Lung (tissue), 12 donors: Measurements from ENCODE around the gene TMEM203. TPM values are rescaled to one million over a fixed set of nuclear protein-coding genes. Genes with fewer than 3 reads are reported as not detected.

ENCODE experiments used
- ATAC-seq: fragments of 200-7000 bp; cut with Tn5 transposase; one replicate; pipeline ENCODE4 v1.9.1; 2020; ENCODE audit warnings: moderate number of reproducible peaks; ENCODE audit not compliant: insufficient read depth, low FRiP score
- DNase-seq, 3 donors: peaks; one replicate each; pipeline ENCODE4 v3.0.0-alpha.2; 2013 to 2017
- H3K27ac ChIP-seq, 2 donors: one replicate each; pipeline ENCODE4 v1.5.1; 2013; ENCODE audit warnings: mild to moderate bottlenecking in 2 of 2, moderate library complexity in 2 of 2, control low read depth in 1 of 2, inconsistent platforms in 1 of 2, low read depth in 1 of 2, low read length in 1 of 2
- H3K27me3 ChIP-seq, 3 donors: one replicate each; pipeline ENCODE4 v1.5.1; 2013; ENCODE audit warnings: low read length in 2 of 3; ENCODE audit not compliant: control insufficient read depth in 3 of 3, insufficient read depth in 3 of 3
- H3K36me3 ChIP-seq, 4 donors: one replicate each; pipeline ENCODE4 v1.5.1; 2013; ENCODE audit warnings: low read length in 4 of 4, mild to moderate bottlenecking in 1 of 4, moderate library complexity in 1 of 4; ENCODE audit not compliant: control insufficient read depth in 4 of 4, insufficient read depth in 4 of 4
- H3K4me1 ChIP-seq, 5 donors: one replicate each; pipeline ENCODE4 v1.5.1; 2013; ENCODE audit warnings: low read length in 5 of 5, mild to moderate bottlenecking in 2 of 5, moderate library complexity in 1 of 5; ENCODE audit not compliant: control insufficient read depth in 5 of 5, insufficient read depth in 5 of 5
- H3K4me3 ChIP-seq: one replicate; pipeline ENCODE4 v1.5.1; 2013; ENCODE audit warnings: mild to moderate bottlenecking, control low read depth, moderate library complexity
- H3K9ac ChIP-seq, 2 donors: one replicate each; pipeline ENCODE4 v1.5.1; 2013; ENCODE audit warnings: low read length in 2 of 2, control low read depth in 1 of 2; ENCODE audit not compliant: insufficient read depth in 1 of 2
- H3K9me3 ChIP-seq, 4 donors: one replicate each; pipeline ENCODE4 v1.5.1; 2013; ENCODE audit warnings: low read length in 3 of 4, mild to moderate bottlenecking in 1 of 4, moderate library complexity in 1 of 4; ENCODE audit not compliant: control insufficient read depth in 4 of 4, insufficient read depth in 3 of 4
- WGBS, 2 donors: extraction: QIAGEN DNeasy Blood & Tissue Kit; methylation state at CpG; one replicate each; pipeline ENCODE4 v1.1.7; 2013; 5-methylcytosine and 5-hydroxymethylcytosine counted together
- polyA plus RNA-seq, 2 donors: library from polyadenylated mRNA; stranded (reverse); fragments of 200-250 nt; gene quantifications; one replicate each; pipeline ENCODE4 v1.2.1, GENCODE V29; 2013
- total RNA-seq, 2 donors: library from RNA; depleted of rRNA in 1 of 2; stranded (reverse); fragments of >200 nt in 1 of 2; gene quantifications; one replicate each; pipeline ENCODE4 v1.2.1, GENCODE V29; 2014 to 2021
- TF ChIP-seq, protein P1 (sequence below): IDR thresholded peaks from 2 replicates; pipeline ENCODE4 v1.5.1; 2012; ENCODE audit warnings: mild to moderate bottlenecking; ENCODE audit errors: control extremely low read depth, extremely low read depth
- donor health status: control.
- donor health status: control.
- donor health status: Bipolar disorder and iron deficiency.
- donor health status: healthy.
- donor health status: DM: yes; HTN: yes; CAD: no.

TMEM203 gene
- total and polyA plus RNA-seq, 4 donors, result 26.0 to 39.3 (median 33.8) TPM

DNA sequence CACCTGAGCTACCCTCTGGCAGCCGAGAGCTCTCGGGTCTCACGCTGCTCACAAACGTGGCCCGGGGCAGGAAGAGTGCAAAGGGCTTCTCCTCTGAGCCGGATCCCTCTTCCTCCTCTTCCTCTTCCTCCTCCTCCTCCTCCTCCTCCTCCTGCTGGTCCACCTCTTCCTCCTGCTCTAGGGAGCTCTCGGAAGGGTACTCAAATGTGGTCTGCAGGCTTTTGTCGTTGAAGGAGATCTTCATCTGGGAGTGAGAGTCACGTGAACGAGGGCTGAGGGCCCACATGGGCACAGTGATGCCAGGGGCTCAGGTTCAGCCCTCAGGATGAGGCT, 13.0 kb downstream of the TMEM203 start:
- H3K27me3 ChIP-seq, result no peaks in the 10 kb centered on the region
- H3K4me3 ChIP-seq, result no peak overlapping the region
- ATAC-seq (no peak), DNase-seq (no peak)
- TF ChIP-seq, protein P1, sequence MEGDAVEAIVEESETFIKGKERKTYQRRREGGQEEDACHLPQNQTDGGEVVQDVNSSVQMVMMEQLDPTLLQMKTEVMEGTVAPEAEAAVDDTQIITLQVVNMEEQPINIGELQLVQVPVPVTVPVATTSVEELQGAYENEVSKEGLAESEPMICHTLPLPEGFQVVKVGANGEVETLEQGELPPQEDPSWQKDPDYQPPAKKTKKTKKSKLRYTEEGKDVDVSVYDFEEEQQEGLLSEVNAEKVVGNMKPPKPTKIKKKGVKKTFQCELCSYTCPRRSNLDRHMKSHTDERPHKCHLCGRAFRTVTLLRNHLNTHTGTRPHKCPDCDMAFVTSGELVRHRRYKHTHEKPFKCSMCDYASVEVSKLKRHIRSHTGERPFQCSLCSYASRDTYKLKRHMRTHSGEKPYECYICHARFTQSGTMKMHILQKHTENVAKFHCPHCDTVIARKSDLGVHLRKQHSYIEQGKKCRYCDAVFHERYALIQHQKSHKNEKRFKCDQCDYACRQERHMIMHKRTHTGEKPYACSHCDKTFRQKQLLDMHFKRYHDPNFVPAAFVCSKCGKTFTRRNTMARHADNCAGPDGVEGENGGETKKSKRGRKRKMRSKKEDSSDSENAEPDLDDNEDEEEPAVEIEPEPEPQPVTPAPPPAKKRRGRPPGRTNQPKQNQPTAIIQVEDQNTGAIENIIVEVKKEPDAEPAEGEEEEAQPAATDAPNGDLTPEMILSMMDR, result no peak
- no peak overlapping the region for H3K9ac ChIP-seq
- H3K36me3 ChIP-seq, result peaks cover 0 to 19% (median 4%) of the 10 kb centered on the region in 4 donors
- WGBS, 2 donors, result 79 to 82% methylated on average over 9 to 10 of the region's 10 CpGs
- H3K4me1 ChIP-seq, result peaks cover 11 to 23% (median 14%) of the 10 kb centered on the region in 5 donors
- H3K27ac ChIP-seq, result no peak overlapping the region
- H3K9me3 ChIP-seq, result no peaks in the 10 kb centered on the region

DNA sequence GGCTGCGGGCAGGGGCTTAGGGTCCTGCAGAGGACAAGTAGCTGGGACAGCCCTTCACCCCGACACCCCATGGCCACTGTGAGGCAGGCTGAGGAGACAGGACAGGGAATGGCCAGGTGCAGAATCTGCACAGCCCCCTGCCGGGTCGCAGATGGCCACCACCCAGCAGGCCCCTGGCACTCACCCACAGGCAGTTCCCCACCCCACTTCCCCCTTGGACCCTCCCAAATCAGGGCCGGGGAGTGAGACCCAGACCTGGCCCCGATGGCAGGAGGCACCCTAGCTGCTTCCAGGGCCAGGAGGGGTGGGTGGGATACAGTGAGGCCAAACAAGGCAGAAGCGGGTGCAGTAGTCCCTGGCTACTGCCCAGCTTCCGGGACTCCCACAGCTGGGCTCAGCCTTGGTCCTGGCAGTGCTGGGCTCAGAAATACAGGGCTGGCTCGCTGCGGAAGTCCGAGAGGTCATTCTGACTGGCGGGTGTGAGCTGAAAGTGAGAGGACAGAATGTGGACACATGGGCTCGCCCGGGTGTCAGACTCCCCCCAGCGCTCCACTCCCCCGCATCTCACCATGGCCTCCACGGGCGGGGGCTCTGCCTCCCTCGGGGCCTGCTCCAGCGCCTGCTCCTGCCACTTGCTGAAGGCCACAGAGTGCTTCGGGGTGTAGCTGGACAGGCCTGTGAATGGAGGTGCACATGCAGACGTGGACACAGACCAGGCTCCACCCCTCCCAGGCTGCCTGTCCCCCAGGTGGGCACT, 13.6 kb downstream of the TMEM203 start:
- no peak overlapping the region for H3K4me3 ChIP-seq
- peaks cover 0 to 19% (median 4%) of the 10 kb centered on the region in 4 donors for H3K36me3 ChIP-seq
- WGBS, 2 donors, result 90 to 93% methylated on average over 22 of the region's 22 CpGs
- H3K4me1 ChIP-seq, result peaks cover 14 to 28% (median 16%) of the 10 kb centered on the region in 5 donors
- DNase-seq (no peak), ATAC-seq (no peak)
- no peaks in the 10 kb centered on the region for H3K9me3 ChIP-seq
- TF ChIP-seq, protein P1, result no peak
- no peaks in the 10 kb centered on the region for H3K27me3 ChIP-seq
- H3K9ac ChIP-seq, result no peak overlapping the region
- H3K27ac ChIP-seq, result no peak overlapping the region

DNA sequence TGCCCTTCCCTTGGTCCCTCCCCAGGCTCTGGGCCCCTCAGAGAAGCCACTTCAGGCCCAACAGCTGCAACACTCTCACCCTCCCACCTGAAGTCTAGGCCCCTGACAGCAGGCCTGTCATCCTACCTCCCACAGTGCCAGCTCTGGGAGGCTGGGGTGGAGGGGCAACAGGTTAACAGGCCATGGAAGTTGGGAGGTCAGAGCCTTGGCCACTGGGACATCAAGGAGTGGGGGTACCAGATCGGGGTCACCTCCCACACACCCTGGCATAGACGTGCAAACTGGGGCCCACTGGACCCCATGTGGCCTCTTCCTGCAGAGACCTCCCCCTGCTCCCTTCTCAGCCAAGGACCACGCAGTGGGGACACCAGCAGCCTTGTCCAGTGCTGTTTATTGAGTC, 14.2 kb downstream of the TMEM203 start:
- TF ChIP-seq, protein P1, result no peak
- no peak for DNase-seq
- Histone ChIP-seq H3K4me3 (no peak overlapping the region), H3K27me3 (no peaks in the 10 kb centered on the region), H3K4me1 (peaks cover 14 to 34% (median 20%) of the 10 kb centered on the region in 5 donors), H3K9ac (no peak overlapping the region), H3K9me3 (no peaks in the 10 kb centered on the region), H3K27ac (no peak overlapping the region), H3K36me3 (peaks cover 0 to 24% (median 5%) of the 10 kb centered on the region in 4 donors)
- 85 to 87% methylated on average over 3 of the region's 3 CpGs for WGBS, 2 donors
- no peak for ATAC-seq
